Erythroblast (primary cell): ENCODE measurements around the gene DGKI.

Experiments
- GATA1 ChIP-seq: IDR thresholded peaks from 2 replicates; pipeline ENCODE4 v1.6.1; 2011; ENCODE audit warnings: low read depth, mild to moderate bottlenecking, control low read depth, low read length, moderate library complexity
- POLR2A ChIP-seq: IDR thresholded peaks from 2 replicates; pipeline ENCODE4 v1.6.1; 2011; ENCODE audit warnings: mild to moderate bottlenecking, low read length

DNA sequence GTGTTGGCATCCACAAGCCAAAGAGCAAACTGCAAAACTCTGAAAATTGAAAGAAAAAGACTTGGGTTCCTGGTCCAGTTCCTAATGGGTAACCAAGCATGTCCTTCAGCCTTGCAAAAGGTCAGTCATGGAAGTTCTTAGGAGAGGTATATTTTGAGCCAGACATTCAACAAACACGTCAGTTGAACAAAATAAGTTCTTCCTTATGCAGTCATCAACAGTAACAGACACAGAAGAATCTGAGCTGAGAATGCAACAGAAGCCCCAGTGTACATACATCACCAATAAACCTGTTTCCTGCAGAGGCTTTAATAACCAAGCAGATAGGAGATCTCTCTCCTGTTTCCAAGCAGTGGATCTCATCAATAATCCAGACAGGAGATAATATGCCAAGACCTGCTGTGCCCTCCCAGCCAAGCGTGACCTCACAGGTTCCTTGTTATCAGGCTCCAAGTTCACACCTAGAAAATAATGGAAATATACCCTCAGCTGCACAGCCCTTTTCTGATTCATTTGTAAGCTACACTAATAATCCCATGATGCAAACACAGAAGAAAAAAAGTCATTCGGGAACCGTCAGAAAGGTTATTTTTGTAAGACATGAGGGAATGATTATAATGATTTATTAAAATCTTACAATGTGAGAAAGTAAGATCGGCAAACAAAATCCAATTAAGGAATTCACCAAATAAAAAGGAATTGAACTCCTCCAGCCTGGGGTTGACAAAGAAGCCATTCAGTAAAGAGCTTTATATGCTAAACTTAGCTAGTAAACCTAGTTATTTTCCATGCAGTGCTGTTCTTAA is 90.7 kb downstream of the DGKI start:
- no peak for TF ChIP-seq POLR2A
- TF ChIP-seq GATA1: no peak
